Subcutaneous abdominal adipose tissue (tissue), 5 donors: ENCODE data around the gene HOXA3.

ENCODE experiments used
- H3K27ac ChIP-seq: one replicate; pipeline ENCODE4 v1.7.0; 2013; ENCODE audit warnings: low read depth, mild to moderate bottlenecking, inconsistent platforms, low read length, moderate library complexity
- H3K27me3 ChIP-seq, 5 donors: one replicate each; pipeline ENCODE4 v1.7.0; 2013; ENCODE audit warnings: low read length in 5 of 5, inconsistent platforms in 1 of 5; ENCODE audit not compliant: control insufficient read depth in 5 of 5, insufficient read depth in 4 of 5
- H3K36me3 ChIP-seq, 5 donors: one replicate each; pipeline ENCODE4 v1.7.0; 2013; ENCODE audit warnings: low read length in 5 of 5; ENCODE audit not compliant: control insufficient read depth in 5 of 5, insufficient read depth in 5 of 5
- H3K4me1 ChIP-seq, 5 donors: one replicate each; pipeline ENCODE4 v1.7.0; 2013; ENCODE audit warnings: low read length in 5 of 5, mild to moderate bottlenecking in 3 of 5, moderate library complexity in 1 of 5; ENCODE audit not compliant: control insufficient read depth in 5 of 5, insufficient read depth in 5 of 5
- H3K4me3 ChIP-seq, 5 donors: one replicate each; pipeline ENCODE4 v1.7.0; 2013; ENCODE audit warnings: low read length in 5 of 5, low read depth in 1 of 5
- H3K9ac ChIP-seq, 5 donors: one replicate each; pipeline ENCODE4 v1.7.0; 2013; ENCODE audit warnings: low read length in 5 of 5, mild to moderate bottlenecking in 4 of 5, moderate library complexity in 3 of 5
- H3K9me3 ChIP-seq, 5 donors: one replicate each; pipeline ENCODE4 v1.7.0; 2013; ENCODE audit warnings: low read length in 5 of 5; ENCODE audit not compliant: control insufficient read depth in 5 of 5
- donor health status: healthy.
- donor health status: healthy.
- donor health status: healthy.
- donor health status: healthy.
- donor health status: healthy.

Gene HOXA3

GRCh38 chr7:27165996-27166530 is 13.7 kb upstream of the HOXA3 start:
- Histone ChIP-seq H3K36me3 (no peaks in the 10 kb centered on the region), H3K4me3 (peak overlapping the region; percentile 74 to 81 (median 81)), H3K9me3 (no peaks in the 10 kb centered on the region), H3K27me3 (peaks cover 0 to 10% (median 3%) of the 10 kb centered on the region in 5 donors), H3K27ac (peak overlapping the region; percentile 98), H3K4me1 (peaks cover 0 to 92% (median 83%) of the 10 kb centered on the region in 5 donors), H3K9ac (peak overlapping the region; percentile 48 to 89 (median 79))

GRCh38 chr7:27165089-27165995 is 13.0 kb upstream of the HOXA3 start, which contains the start of gene HOXA9:
HOXA9 (minus strand) TSS chr7:27165537; CDS start chr7:27165457, 80 bp downstream.
- H3K27ac ChIP-seq, result peak within 1 kb of the TSS; percentile 98
- H3K4me3 ChIP-seq, result peak within 1 kb of the TSS; percentile 78 to 81 (median 81)
- H3K4me1 ChIP-seq, result peaks cover 0 to 93% (median 91%) of the 10 kb centered on the region in 5 donors
- H3K27me3 ChIP-seq, result peaks cover 0 to 10% (median 3%) of the 10 kb centered on the region in 5 donors
- peak within 1 kb of the TSS; percentile 48 to 89 (median 79) for H3K9ac ChIP-seq
- H3K9me3 ChIP-seq, result no peaks in the 10 kb centered on the region
- H3K36me3 ChIP-seq, result no peaks in the 10 kb centered on the region

- Histone ChIP-seq H3K27ac (peak overlapping the region; percentile 98), H3K36me3 (no peaks in the 10 kb centered on the region), H3K4me3 (peak overlapping the region; percentile 80 to 84 (median 81)), H3K4me1 (peaks cover 0 to 94% (median 92%) of the 10 kb centered on the region in 5 donors), H3K9ac (peak overlapping the region; percentile 6 to 89 (median 79)), H3K27me3 (peaks cover 0 to 10% (median 2%) of the 10 kb centered on the region in 5 donors), H3K9me3 (no peaks in the 10 kb centered on the region)
These were observed 12.1 kb upstream of the HOXA3 start for GRCh38 chr7:27164367-27165088.

- Histone ChIP-seq H3K4me1 (peaks cover 0 to 90% (median 86%) of the 10 kb centered on the region in 5 donors), H3K36me3 (no peaks in the 10 kb centered on the region), H3K27me3 (peaks cover 0 to 11% (median 0%) of the 10 kb centered on the region in 5 donors), H3K4me3 (peak overlapping the region; percentile 80 to 84 (median 81)), H3K9ac (peak overlapping the region; percentile 6 to 89 (median 73)), H3K9me3 (no peaks in the 10 kb centered on the region), H3K27ac (peak overlapping the region; percentile 98)
These were observed 11.6 kb upstream of the HOXA3 start for GRCh38 chr7:27164045-27164366.

- Histone ChIP-seq H3K9ac (peak overlapping the region; percentile 6 to 89 (median 73)), H3K9me3 (no peaks in the 10 kb centered on the region), H3K4me1 (peaks cover 0 to 84% (median 81%) of the 10 kb centered on the region in 5 donors), H3K4me3 (peak overlapping the region; percentile 80 to 84 (median 81)), H3K27me3 (peaks cover 0 to 10% (median 0%) of the 10 kb centered on the region in 5 donors), H3K36me3 (no peaks in the 10 kb centered on the region), H3K27ac (peak overlapping the region; percentile 98)
These were observed 11.1 kb upstream of the HOXA3 start for GRCh38 chr7:27163288-27164044.

- Histone ChIP-seq H3K4me1 (peaks cover 0 to 77% (median 73%) of the 10 kb centered on the region in 5 donors), H3K9ac (peak overlapping the region in 2 of 5 donors; percentile 88 to 89), H3K36me3 (no peaks in the 10 kb centered on the region), H3K27ac (peak overlapping the region; percentile 98), H3K4me3 (peak overlapping the region in 4 of 5 donors; percentile 80 to 84 (median 81)), H3K27me3 (peaks cover 0 to 8% (median 0%) of the 10 kb centered on the region in 5 donors), H3K9me3 (no peaks in the 10 kb centered on the region)
These were observed 10.3 kb upstream of the HOXA3 start for GRCh38 chr7:27162561-27163287.

GRCh38 chr7:27161721-27162560 is 9.6 kb upstream of the HOXA3 start:
- peak overlapping the region in 3 of 5 donors; percentile 15 to 80 (median 29) for H3K4me3 ChIP-seq
- peak overlapping the region; percentile 70 for H3K27ac ChIP-seq
- peaks cover 0 to 74% (median 68%) of the 10 kb centered on the region in 5 donors for H3K4me1 ChIP-seq

GRCh38 chr7:27161214-27161720 is 8.9 kb upstream of the HOXA3 start:
- Histone ChIP-seq H3K9ac (peak overlapping the region in 2 of 5 donors; percentile 53 to 76), H3K4me1 (peaks cover 0 to 70% (median 63%) of the 10 kb centered on the region in 5 donors)

More at GRCh38 chr7:27161721-27162560, 9.6 kb upstream of the HOXA3 start:
- Histone ChIP-seq H3K9me3 (no peaks in the 10 kb centered on the region), H3K27me3 (peaks cover 0 to 8% (median 0%) of the 10 kb centered on the region in 5 donors), H3K9ac (peak overlapping the region in 2 of 5 donors; percentile 88 to 89), H3K36me3 (no peaks in the 10 kb centered on the region)

More at GRCh38 chr7:27161214-27161720, 8.9 kb upstream of the HOXA3 start:
- peaks cover 0 to 8% (median 0%) of the 10 kb centered on the region in 5 donors for H3K27me3 ChIP-seq
- H3K27ac ChIP-seq, result peak overlapping the region; percentile 69
- H3K4me3 ChIP-seq, result peak overlapping the region; percentile 65 to 86 (median 79)
- no peaks in the 10 kb centered on the region for H3K9me3 ChIP-seq
- no peaks in the 10 kb centered on the region for H3K36me3 ChIP-seq
